Right cardiac atrium (tissue), 5 donors: ENCODE measurements around the gene TADA2A. TPM values are rescaled to one million over a fixed set of nuclear protein-coding genes. Genes with fewer than 3 reads are reported as not detected.
A peak's percentile ranks its signal among the peaks of the same experiment; 100 is the strongest.

Experiments
- ATAC-seq, 2 donors: fragments of 200-7000 bp; cut with Tn5 transposase; one replicate each; pipeline versions ENCODE4 v1.8.0 to v1.9.1; 2020; ENCODE audit warnings: moderate library complexity in 2 of 2, mild to moderate bottlenecking in 1 of 2
- DNase-seq, 3 donors: peaks; one replicate each; pipeline ENCODE4 v3.0.0-alpha.2; 2020
- H3K27ac ChIP-seq: one replicate; pipeline ENCODE4 v1.5.1; 2013; ENCODE audit warnings: mild to moderate bottlenecking, low read length, control low read depth, moderate library complexity
- H3K27me3 ChIP-seq: one replicate; pipeline ENCODE4 v1.6.1; 2013; ENCODE audit not compliant: control insufficient read depth, insufficient read depth
- H3K4me1 ChIP-seq: one replicate; pipeline ENCODE4 v1.6.1; 2013; ENCODE audit warnings: low read length; ENCODE audit not compliant: control insufficient read depth, insufficient read depth
- H3K4me3 ChIP-seq: one replicate; pipeline ENCODE4 v1.5.1; 2013; ENCODE audit warnings: low read length, control low read depth
- H3K9me3 ChIP-seq: one replicate; pipeline ENCODE4 v1.6.1; 2013; ENCODE audit warnings: low read length; ENCODE audit not compliant: control insufficient read depth
- WGBS: extraction: QIAGEN DNeasy Blood & Tissue Kit; methylation state at CpG from one replicate; pipeline ENCODE4 v1.1.7; 2013; 5-methylcytosine and 5-hydroxymethylcytosine counted together
- intact Hi-C, 4 donors: fragments of 100-400 bp; cut with DNase I; formaldehyde crosslinking; loops; one replicate each; pipeline versions ENCODE4 v1.11.0 to v1.14.0; 2022 to 2023
- polyA plus RNA-seq: library from polyadenylated mRNA; stranded (reverse); fragments of 200-250 nt; gene quantifications from one replicate; pipeline ENCODE4 v1.2.3, GENCODE V29; 2013
- total RNA-seq, 4 donors: library from RNA; stranded (reverse); fragmentation: NEBNext Ultra II Directional; extraction: Animal tissue kit (Norgen Biotek cat#: 25700); gene quantifications; one replicate each; pipeline ENCODE4 v1.2.1, GENCODE V29; 2021
- donor health status: healthy with polysubstance abuse.
- donor health status: DM: no; HTN: yes; CAD: no.
- donor health status: DM: no; HTN: no; CAD: no.
- donor health status: DM: no; HTN: yes; CAD: no; lungs with severe emphysema.
- donor health status: DM: yes; HTN: yes; CAD: no.

Gene TADA2A
- total and polyA plus RNA-seq, 5 donors = 6.2 to 18.0 (median 14.1) TPM

GRCh38 chr17:37462492-37462891, 55.8 kb downstream of the TADA2A start:
- H3K9me3 ChIP-seq = no peaks in the 10 kb centered on the region
- H3K4me1 ChIP-seq = no peaks in the 10 kb centered on the region
- H3K4me3 ChIP-seq = no peak overlapping the region
- DNase-seq (no peak), ATAC-seq (no peak)
- no peak overlapping the region for H3K27ac ChIP-seq
- 96% methylated on average over 5 of the region's 5 CpGs for WGBS
- H3K27me3 ChIP-seq = no peaks in the 10 kb centered on the region
- intact Hi-C loops = no loop called here

- ATAC-seq = no peak
- intact Hi-C loops = no loop called here
- DNase-seq = no peak
These were observed 56.4 kb downstream of the TADA2A start for GRCh38 chr17:37463039-37463438.

GRCh38 chr17:37465069-37465616, 58.5 kb downstream of the TADA2A start:
- intact Hi-C loops = no loop called here
- 93% methylated on average over 7 of the region's 7 CpGs for WGBS
- DNase-seq (no peak), ATAC-seq (no peak)
- H3K9me3 ChIP-seq = no peaks in the 10 kb centered on the region
- no peak overlapping the region for H3K27ac ChIP-seq
- H3K4me1 ChIP-seq = no peaks in the 10 kb centered on the region
- H3K4me3 ChIP-seq = no peak overlapping the region
- no peaks in the 10 kb centered on the region for H3K27me3 ChIP-seq

More at GRCh38 chr17:37463039-37463438, 56.4 kb downstream of the TADA2A start:
- Histone ChIP-seq H3K4me3 (no peak overlapping the region), H3K9me3 (no peaks in the 10 kb centered on the region), H3K4me1 (no peaks in the 10 kb centered on the region), H3K27me3 (no peaks in the 10 kb centered on the region), H3K27ac (no peak overlapping the region)
- 96% methylated on average over 3 of the region's 3 CpGs for WGBS

- no peak for DNase-seq
- intact Hi-C loops = no loop called here
- Histone ChIP-seq H3K4me3 (no peak overlapping the region), H3K9me3 (no peaks in the 10 kb centered on the region), H3K27ac (no peak overlapping the region), H3K4me1 (no peaks in the 10 kb centered on the region), H3K27me3 (no peaks in the 10 kb centered on the region)
- no peak for ATAC-seq
- 94% methylated on average over 1 of the region's 1 CpG for WGBS
These were observed 59.8 kb downstream of the TADA2A start for GRCh38 chr17:37466471-37466870.

GRCh38 chr17:37470181-37470580, 63.5 kb downstream of the TADA2A start:
- H3K4me1 ChIP-seq = no peaks in the 10 kb centered on the region
- H3K9me3 ChIP-seq = no peaks in the 10 kb centered on the region
- intact Hi-C loops = no loop called here
- H3K4me3 ChIP-seq = no peak overlapping the region
- DNase-seq (no peak), ATAC-seq (no peak)
- H3K27me3 ChIP-seq = no peaks in the 10 kb centered on the region
- H3K27ac ChIP-seq = no peak overlapping the region
- WGBS = 86% methylated on average over 7 of the region's 7 CpGs

- Histone ChIP-seq H3K9me3 (no peaks in the 10 kb centered on the region), H3K27ac (peak overlapping the region; percentile 79), H3K4me1 (peaks cover 4% of the 10 kb centered on the region), H3K27me3 (no peaks in the 10 kb centered on the region), H3K4me3 (no peak overlapping the region)
- ATAC-seq (no peak), DNase-seq (no peak)
- WGBS = 83% methylated on average over 1 of the region's 1 CpG
- intact Hi-C loops = no loop called here
These were observed 69.2 kb downstream of the TADA2A start for GRCh38 chr17:37475731-37476420.

- intact Hi-C loops = no loop called here
- ATAC-seq (peak; percentile 79 to 87), DNase-seq (no peak)
- H3K27ac ChIP-seq = peak overlapping the region; percentile 79
- no peaks in the 10 kb centered on the region for H3K9me3 ChIP-seq
- H3K4me1 ChIP-seq = peaks cover 4% of the 10 kb centered on the region
- H3K27me3 ChIP-seq = no peaks in the 10 kb centered on the region
- H3K4me3 ChIP-seq = no peak overlapping the region
- 55% methylated on average over 4 of the region's 4 CpGs for WGBS
These were observed 69.9 kb downstream of the TADA2A start for GRCh38 chr17:37476431-37477120.

- ATAC-seq = peak; percentile 69 to 77
These were observed 71.5 kb downstream of the TADA2A start for GRCh38 chr17:37478187-37478586.

GRCh38 chr17:37479025-37479424, 72.3 kb downstream of the TADA2A start:
- Histone ChIP-seq H3K27ac (no peak overlapping the region), H3K4me3 (no peak overlapping the region), H3K4me1 (peaks cover 5% of the 10 kb centered on the region), H3K9me3 (no peaks in the 10 kb centered on the region), H3K27me3 (no peaks in the 10 kb centered on the region)
- ATAC-seq = no peak
- intact Hi-C loops = no loop called here
- DNase-seq = no peak
- WGBS = 85% methylated on average over 1 of the region's 1 CpG

More at GRCh38 chr17:37478187-37478586, 71.5 kb downstream of the TADA2A start:
- Histone ChIP-seq H3K9me3 (no peaks in the 10 kb centered on the region), H3K27ac (peak overlapping the region; percentile 15), H3K4me1 (peaks cover 4% of the 10 kb centered on the region), H3K27me3 (no peaks in the 10 kb centered on the region), H3K4me3 (no peak overlapping the region)
- WGBS = 36% methylated on average over 2 of the region's 2 CpGs
- intact Hi-C loops = no loop called here
- DNase-seq = peak; percentile 62 to 84 (median 78)

- no peak for DNase-seq
- H3K27ac ChIP-seq = no peak overlapping the region
- intact Hi-C loops = no loop called here
These were observed 73.7 kb downstream of the TADA2A start for GRCh38 chr17:37480427-37480826.

GRCh38 chr17:37481001-37481665, 74.4 kb downstream of the TADA2A start:
- no peak overlapping the region for H3K27ac ChIP-seq
- 90% methylated on average over 9 of the region's 9 CpGs for WGBS
- H3K27me3 ChIP-seq = no peaks in the 10 kb centered on the region
- intact Hi-C loops = no loop called here
- DNase-seq = no peak
- H3K4me1 ChIP-seq = peaks cover 5% of the 10 kb centered on the region
- no peak for ATAC-seq
- no peaks in the 10 kb centered on the region for H3K9me3 ChIP-seq
- H3K4me3 ChIP-seq = no peak overlapping the region

More at GRCh38 chr17:37480427-37480826, 73.7 kb downstream of the TADA2A start:
- Histone ChIP-seq H3K27me3 (no peaks in the 10 kb centered on the region), H3K9me3 (no peaks in the 10 kb centered on the region), H3K4me1 (peaks cover 5% of the 10 kb centered on the region), H3K4me3 (no peak overlapping the region)
- no peak for ATAC-seq
- 81% methylated on average over 2 of the region's 2 CpGs for WGBS
